GM23338 (cell line): ENCODE data around the gene MAP1S. TPM values are rescaled to one million over a fixed set of nuclear protein-coding genes. Genes with fewer than 3 reads are reported as not detected.

Experiments used
- CREB1 ChIP-seq: fragments of 250-450 bp; sonication (Bioruptor Pico); IDR thresholded peaks from 2 replicates; pipeline ENCODE4 v1.5.0; 2020; ENCODE audit warnings: low read depth, mild to moderate bottlenecking, moderate library complexity
- CTCF ChIP-seq, 2 experiments: fragments of 200-600 bp in 1 of 2; sonication (generic) in 1 of 2; conservative IDR thresholded peaks; 2 replicates each; pipeline versions ENCODE4 v1.5.1 to v1.6.1; 2016 to 2017; ENCODE audit warnings: antibody characterized with exemption in 2 of 2, low read depth in 2 of 2, mild to moderate bottlenecking in 2 of 2, moderate library complexity in 1 of 2
- JUNB ChIP-seq: IDR thresholded peaks from one replicate; pipeline ENCODE4 v1.6.1; 2016; ENCODE audit warnings: antibody characterized with exemption; ENCODE audit not compliant: unreplicated experiment
- POLR2AphosphoS5 ChIP-seq: IDR thresholded peaks from 2 replicates; pipeline ENCODE4 v1.6.1; 2016; ENCODE audit warnings: antibody characterized with exemption, low read depth
- STAT1 ChIP-seq: IDR thresholded peaks from one replicate; pipeline ENCODE4 v1.6.1; 2016; ENCODE audit warnings: antibody characterized with exemption; ENCODE audit not compliant: unreplicated experiment
- ZNF114 ChIP-seq: fragments of 250-450 bp; sonication (Bioruptor Pico); IDR thresholded peaks from 2 replicates; pipeline ENCODE4 v1.5.0; 2020; ENCODE audit warnings: mild to moderate bottlenecking, moderate library complexity
- ZNF331 ChIP-seq: fragments of 250-450 bp; sonication (Bioruptor Pico); IDR thresholded peaks from 2 replicates; pipeline ENCODE4 v1.5.0; 2020; ENCODE audit warnings: low read depth, mild to moderate bottlenecking, moderate library complexity
- ZNF462 ChIP-seq: fragments of 250-450 bp; sonication (Bioruptor Pico); IDR thresholded peaks from 2 replicates; pipeline ENCODE4 v1.5.0; 2020; ENCODE audit warnings: mild to moderate bottlenecking, moderate library complexity
- polyA plus RNA-seq: library from polyadenylated mRNA; unstranded; fragments of >200 nt; fragmentation: Nextera tagmentation; extraction: Ambion mirVana; gene quantifications from 2 replicates; pipeline ENCODE4 v1.2.1, GENCODE V29; 2016
- total RNA-seq: library from RNA; depleted of rRNA; stranded (reverse); fragments of >200 nt; shearing (Covaris generic); gene quantifications from 2 replicates; pipeline ENCODE4 v1.2.3, GENCODE V29; 2014

Gene MAP1S
- total and polyA plus RNA-seq, 2 experiments from 2014 or later, result 102 to 104 TPM

DNA sequence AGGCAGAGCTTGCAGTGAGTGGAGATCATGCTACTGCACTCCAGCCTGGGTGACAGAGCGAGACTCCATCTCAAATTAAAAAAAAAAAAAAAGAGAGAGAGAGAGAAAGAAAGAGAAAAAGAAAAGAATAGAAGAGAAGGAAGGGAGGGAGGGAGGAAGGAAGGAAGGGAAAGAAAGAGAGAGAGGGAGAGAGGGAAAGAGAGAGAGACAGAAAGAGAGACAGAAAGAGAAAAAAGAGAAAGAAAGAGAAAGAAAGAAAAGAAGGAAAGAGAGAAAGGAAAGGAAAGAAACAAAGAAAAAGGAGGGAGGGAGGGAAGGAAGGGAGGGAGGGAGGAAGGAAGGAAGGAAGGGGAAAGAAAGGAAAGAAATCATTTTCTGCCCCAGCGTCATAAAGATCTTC is 24.1 kb upstream of the MAP1S start (continued):
- TF ChIP-seq ZNF462 (CRISPR knock-in tag) (no peak), POLR2AphosphoS5 (no peak), ZNF114 (CRISPR knock-in tag) (no peak), JUNB (no peak), CREB1 (CRISPR knock-in tag) (no peak), ZNF331 (CRISPR knock-in tag) (no peak), CTCF (conservative IDR thresholded peaks at IDR 0.05; ENCODE audit: low read depth in 2 of 2) (no peak), STAT1 (no peak)
